Right lobe of liver (tissue), 4 donors: ENCODE measurements around the gene DACT1.

Experiments
- CTCF ChIP-seq, 4 donors: fragments of 200-600 bp in 3 of 4; fragments of 450-650 bp in 1 of 4; IDR thresholded peaks; one replicate each; pipeline versions ENCODE4 v1.5.1 to v1.8.0; 2016 to 2022; ENCODE audit warnings: antibody characterized with exemption in 4 of 4, mild to moderate bottlenecking in 2 of 4
- POLR2A ChIP-seq: fragments of 450-650 bp; IDR thresholded peaks from one replicate; pipeline ENCODE4 v1.6.1; 2017; ENCODE audit warnings: antibody characterized with exemption, mild to moderate bottlenecking
- donor health status: DM: no; HTN: no; CAD: no.
- donor health status: DM: no; HTN: no; CAD: no.
- donor health status: DM: no; HTN: yes; CAD: no.

GRCh38 chr14:58656671-58657411, 19.1 kb downstream of the DACT1 start:
- TF ChIP-seq CTCF (IDR thresholded peaks at IDR 0.05) (no peak), POLR2A (no peak)
